Natural killer cell (primary cell): Measurements from ENCODE around the gene ZNF768. TPM values are rescaled to one million over a fixed set of nuclear protein-coding genes. Genes with fewer than 3 reads are reported as not detected.

Experiments used
- ATAC-seq, 3 donors: fragments of 150-1000 bp in 2 of 3; fragments of 200-7000 bp in 1 of 3; cut with Tn5 transposase; 1 replicate in 1 of 3; 2 replicates in 2 of 3; pipeline ENCODE4 v1.10.0; 2021; ENCODE audit warnings: mild to moderate bottlenecking in 2 of 3, moderate library complexity in 2 of 3
- DNase-seq, 2 donors: peaks; one replicate each; pipeline versions ENCODE4 v3.0.0 to v3.0.0-alpha.2; 2013 to 2021; ENCODE audit warnings: mixed read lengths in 1 of 2
- H3K27ac ChIP-seq: one replicate; pipeline ENCODE4 v1.5.1; 2013; ENCODE audit warnings: mild to moderate bottlenecking, low read length
- H3K27me3 ChIP-seq: one replicate; pipeline ENCODE4 v1.6.1; 2013; ENCODE audit warnings: low read length; ENCODE audit not compliant: control insufficient read depth, insufficient read depth
- H3K36me3 ChIP-seq: one replicate; pipeline ENCODE4 v1.6.1; 2013; ENCODE audit warnings: low read length; ENCODE audit not compliant: control insufficient read depth, insufficient read depth
- H3K4me1 ChIP-seq: one replicate; pipeline ENCODE4 v1.6.1; 2013; ENCODE audit warnings: low read length; ENCODE audit not compliant: control insufficient read depth, insufficient read depth
- H3K4me3 ChIP-seq: one replicate; pipeline ENCODE4 v1.5.1; 2013; ENCODE audit warnings: low read length
- H3K9me3 ChIP-seq: one replicate; pipeline ENCODE4 v1.6.1; 2013; ENCODE audit warnings: low read length; ENCODE audit not compliant: control insufficient read depth, insufficient read depth
- H3K27ac Mint-ChIP-seq, 2 donors: one replicate each; pipeline ENCODE4 v1.8.0; 2022; ENCODE audit warnings: mild to moderate bottlenecking in 2 of 2, mixed read lengths in 2 of 2, moderate library complexity in 1 of 2
- H3K27me3 Mint-ChIP-seq, 2 donors: one replicate each; pipeline ENCODE4 v1.8.0; 2022; ENCODE audit warnings: low read depth in 2 of 2, mixed read lengths in 2 of 2
- H3K36me3 Mint-ChIP-seq: one replicate; pipeline ENCODE4 v1.8.0; 2022; ENCODE audit warnings: mixed read lengths
- H3K4me1 Mint-ChIP-seq, 2 donors: one replicate each; pipeline ENCODE4 v1.8.0; 2022; ENCODE audit warnings: mixed read lengths in 2 of 2
- H3K4me3 Mint-ChIP-seq: one replicate; pipeline ENCODE4 v1.8.0; 2022; ENCODE audit warnings: mild to moderate bottlenecking, moderate library complexity, mixed read lengths
- H3K9me3 Mint-ChIP-seq, 2 donors: one replicate each; pipeline ENCODE4 v1.8.0; 2022; ENCODE audit warnings: mixed read lengths in 2 of 2
- WGBS: methylation state at CpG from one replicate; pipeline ENCODE4 v1.1.7; 2013; ENCODE audit warnings: missing lambda C conversion rate; ENCODE audit not compliant: insufficient coverage; 5-methylcytosine and 5-hydroxymethylcytosine counted together
- intact Hi-C: fragments of 100-400 bp; cut with micrococcal nuclease; formaldehyde crosslinking; loops from one replicate; pipeline ENCODE4 v1.14.2; 2022
- total RNA-seq, 4 donors: library from RNA; stranded (reverse); fragments of 120-200 nt in 1 of 4; gene quantifications; one replicate each; pipeline versions ENCODE4 v1.2.3 to v1.2.4, GENCODE V29; 2013 to 2022
- TF ChIP-seq, protein P1 (sequence below): fragments of 200-600 bp; IDR thresholded peaks from one replicate; pipeline ENCODE4 v1.8.0; 2022; ENCODE audit warnings: antibody characterized with exemption

ZNF768 gene
- total RNA-seq, 3 donors from 2014 or later (not counting 1 experiment from before 2014, with no cell fraction given), result 3.3 to 7.2 (median 5.6) TPM

DNA sequence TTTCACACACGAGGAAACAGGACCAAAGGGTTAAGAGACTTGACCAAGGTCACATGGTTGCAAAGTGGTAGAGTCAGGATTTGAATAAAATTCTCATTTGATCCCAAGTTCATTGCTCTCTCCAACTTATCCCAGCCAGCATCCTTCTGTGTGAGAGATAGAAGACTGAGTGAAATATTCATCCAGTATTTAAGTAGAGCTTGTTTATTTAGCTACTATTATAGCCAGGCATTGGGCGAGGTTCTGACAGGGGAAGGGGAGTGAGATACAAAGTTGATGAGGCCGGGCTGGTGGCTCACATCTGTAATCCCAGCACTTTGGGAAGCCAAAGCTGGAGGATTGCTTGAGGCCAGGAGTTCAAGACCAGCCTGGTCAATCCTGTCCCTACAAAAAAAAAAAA lies 49.4 kb downstream of the ZNF768 start:
- peaks cover 61% of the 10 kb centered on the region for H3K36me3 ChIP-seq
- TF ChIP-seq, protein P1, sequence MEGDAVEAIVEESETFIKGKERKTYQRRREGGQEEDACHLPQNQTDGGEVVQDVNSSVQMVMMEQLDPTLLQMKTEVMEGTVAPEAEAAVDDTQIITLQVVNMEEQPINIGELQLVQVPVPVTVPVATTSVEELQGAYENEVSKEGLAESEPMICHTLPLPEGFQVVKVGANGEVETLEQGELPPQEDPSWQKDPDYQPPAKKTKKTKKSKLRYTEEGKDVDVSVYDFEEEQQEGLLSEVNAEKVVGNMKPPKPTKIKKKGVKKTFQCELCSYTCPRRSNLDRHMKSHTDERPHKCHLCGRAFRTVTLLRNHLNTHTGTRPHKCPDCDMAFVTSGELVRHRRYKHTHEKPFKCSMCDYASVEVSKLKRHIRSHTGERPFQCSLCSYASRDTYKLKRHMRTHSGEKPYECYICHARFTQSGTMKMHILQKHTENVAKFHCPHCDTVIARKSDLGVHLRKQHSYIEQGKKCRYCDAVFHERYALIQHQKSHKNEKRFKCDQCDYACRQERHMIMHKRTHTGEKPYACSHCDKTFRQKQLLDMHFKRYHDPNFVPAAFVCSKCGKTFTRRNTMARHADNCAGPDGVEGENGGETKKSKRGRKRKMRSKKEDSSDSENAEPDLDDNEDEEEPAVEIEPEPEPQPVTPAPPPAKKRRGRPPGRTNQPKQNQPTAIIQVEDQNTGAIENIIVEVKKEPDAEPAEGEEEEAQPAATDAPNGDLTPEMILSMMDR, result no peak
- H3K27ac Mint-ChIP-seq, result peak overlapping the region; percentile 89 to 95
- H3K4me3 Mint-ChIP-seq, result peak overlapping the region; percentile 35
- H3K27ac ChIP-seq, result peak overlapping the region; percentile 4
- intact Hi-C loops, result no loop called here
- peaks cover 0 to 3% of the 10 kb centered on the region in 2 donors for H3K9me3 Mint-ChIP-seq
- H3K9me3 ChIP-seq, result no peaks in the 10 kb centered on the region
- H3K4me1 Mint-ChIP-seq, result peaks cover 51 to 78% of the 10 kb centered on the region in 2 donors
- no peaks in the 10 kb centered on the region for H3K27me3 ChIP-seq
- WGBS, result 84% methylated on average over 3 of the region's 3 CpGs
- no peaks in the 10 kb centered on the region for H3K27me3 Mint-ChIP-seq
- H3K4me1 ChIP-seq, result peaks cover 82% of the 10 kb centered on the region
- ATAC-seq (no peak), DNase-seq (no peak)
- peaks cover 8% of the 10 kb centered on the region for H3K36me3 Mint-ChIP-seq
- no peak overlapping the region for H3K4me3 ChIP-seq

DNA sequence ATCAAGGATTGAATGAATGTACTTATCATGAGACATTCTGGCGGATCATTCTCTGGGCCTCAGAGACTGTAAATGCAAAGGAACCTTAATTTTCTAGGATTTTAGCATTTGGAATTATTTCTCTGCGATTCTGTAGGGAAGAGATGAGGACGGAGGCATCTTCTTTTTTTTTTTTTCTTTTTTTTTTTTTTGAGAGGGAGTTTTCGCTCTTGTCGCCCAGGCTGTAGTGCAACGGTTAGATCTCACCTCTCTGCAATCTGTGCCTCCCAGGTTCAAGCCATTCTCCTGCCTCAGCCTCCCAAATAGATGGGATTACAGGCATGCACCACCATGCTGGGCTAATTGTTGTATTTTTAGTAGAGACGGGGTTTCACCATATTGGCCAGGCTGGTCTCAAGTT lies 51.7 kb downstream of the ZNF768 start:
- TF ChIP-seq, protein P1, result no peak
- WGBS, result 42% methylated on average over 4 of the region's 7 CpGs
- H3K4me3 Mint-ChIP-seq, result peak overlapping the region; percentile 98
- peak overlapping the region; percentile 88 for H3K27ac ChIP-seq
- no peaks in the 10 kb centered on the region for H3K9me3 ChIP-seq
- intact Hi-C loops, result no loop called here
- ATAC-seq (no peak), DNase-seq (no peak)
- H3K36me3 ChIP-seq, result peaks cover 41% of the 10 kb centered on the region
- peak overlapping the region; percentile 53 for H3K4me3 ChIP-seq
- no peaks in the 10 kb centered on the region for H3K27me3 Mint-ChIP-seq
- H3K27me3 ChIP-seq, result no peaks in the 10 kb centered on the region
- H3K27ac Mint-ChIP-seq, result peak overlapping the region; percentile 95 to 96
- H3K36me3 Mint-ChIP-seq, result no peaks in the 10 kb centered on the region
- H3K4me1 ChIP-seq, result peaks cover 85% of the 10 kb centered on the region
- H3K4me1 Mint-ChIP-seq, result peaks cover 55 to 78% of the 10 kb centered on the region in 2 donors
- peaks cover 0 to 3% of the 10 kb centered on the region in 2 donors for H3K9me3 Mint-ChIP-seq

DNA sequence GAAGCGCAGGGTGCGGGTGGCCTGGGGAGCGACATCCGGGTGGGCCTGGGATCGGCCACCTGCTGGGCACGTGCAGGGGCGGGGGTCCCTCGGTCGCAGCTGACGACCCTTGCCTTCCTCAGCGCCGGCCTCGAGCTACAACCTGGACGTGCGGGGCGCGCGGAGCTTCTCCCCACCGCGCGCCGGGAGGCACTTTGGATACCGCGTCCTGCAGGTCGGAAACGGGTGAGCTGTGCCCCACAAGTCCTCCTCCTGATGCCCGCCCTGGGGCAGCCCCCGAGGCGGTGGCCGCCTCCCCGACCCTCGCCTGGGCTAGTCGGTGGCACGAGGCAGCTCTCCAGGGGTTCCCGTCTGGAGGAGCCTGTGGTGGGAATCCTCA lies 52.3 kb downstream of the ZNF768 start:
- Mint-ChIP-seq H3K27ac (peak overlapping the region; percentile 95 to 96), H3K4me3 (peak overlapping the region; percentile 98), H3K36me3 (no peaks in the 10 kb centered on the region), H3K4me1 (peaks cover 61 to 81% of the 10 kb centered on the region in 2 donors), H3K9me3 (peaks cover 0 to 3% of the 10 kb centered on the region in 2 donors), H3K27me3 (no peaks in the 10 kb centered on the region)
- ATAC-seq (no peak), DNase-seq (no peak)
- intact Hi-C loops, result no loop called here
- Histone ChIP-seq H3K9me3 (no peaks in the 10 kb centered on the region), H3K4me1 (peaks cover 85% of the 10 kb centered on the region), H3K36me3 (peaks cover 37% of the 10 kb centered on the region), H3K27ac (peak overlapping the region; percentile 88), H3K27me3 (no peaks in the 10 kb centered on the region), H3K4me3 (peak overlapping the region; percentile 53)
- TF ChIP-seq, protein P1, result no peak
- WGBS, result 47% methylated on average over 35 of the region's 35 CpGs

Other genes starting within 250 kb of the ZNF768 start
- 100 to 1,000 TPM in 1 of 3 donors, 10 to 100 TPM in 2; 79.5 to 104 (median 87.7) TPM for gene CD2BP2, start 171.3 kb downstream of the ZNF768 start, total RNA-seq
- 10 to 100 TPM; 43.0 to 55.3 (median 50.2) TPM for gene TBC1D10B, start 156.1 kb downstream of the ZNF768 start, total RNA-seq
- 1 to 10 TPM; 2.9 to 8.0 (median 7.2) TPM for gene MYL11, start 151.8 kb downstream of the ZNF768 start, total RNA-seq
- gene SEPTIN1, start 144.0 kb downstream of the ZNF768 start, total RNA-seq, result 100 to 1,000 TPM; 196 to 210 (median 205) TPM
- 1 to 10 TPM; 5.5 to 7.4 (median 7.1) TPM for gene ZNF48, start 131.1 kb downstream of the ZNF768 start, total RNA-seq
- 1 to 10 TPM in 2 of 3 donors, under 1 TPM in 1; 0.70 to 1.4 (median 1.4) TPM for gene ZNF771, start 119.0 kb downstream of the ZNF768 start, total RNA-seq
- 10 to 100 TPM; 11.2 to 16.9 (median 15.2) TPM for gene DCTPP1, start 96.5 kb downstream of the ZNF768 start, total RNA-seq
- gene SEPHS2, start 80.7 kb downstream of the ZNF768 start, total RNA-seq, result 10 to 100 TPM; 25.5 to 37.6 (median 35.0) TPM
- gene ITGAL, start 53.8 kb downstream of the ZNF768 start, total RNA-seq, result 1,000 to 10,000 TPM; 1,131 to 1,260 (median 1,176) TPM
- 1 to 10 TPM; 5.0 to 8.6 (median 6.3) TPM for gene ZNF747, start 8.3 kb upstream of the ZNF768 start, total RNA-seq
- 10 to 100 TPM in 2 of 3 donors, 1 to 10 TPM in 1; 9.6 to 13.0 (median 11.7) TPM for gene ZNF764, start 31.8 kb upstream of the ZNF768 start, total RNA-seq
- 10 to 100 TPM; 10.1 to 16.9 (median 16.5) TPM for gene ZNF688, start 45.1 kb upstream of the ZNF768 start, total RNA-seq
- gene ZNF785, start 59.1 kb upstream of the ZNF768 start, total RNA-seq, result 10 to 100 TPM in 2 of 3 donors, 1 to 10 TPM in 1; 7.5 to 15.2 (median 10.4) TPM
- gene ZNF689, start 83.8 kb upstream of the ZNF768 start, total RNA-seq, result 1 to 10 TPM; 8.8 to 9.3 (median 9.1) TPM
- 100 to 1,000 TPM in 2 of 3 donors, 10 to 100 TPM in 1; 81.0 to 110 (median 101) TPM for gene PRR14, start 124.4 kb upstream of the ZNF768 start, total RNA-seq
- 100 to 1,000 TPM; 158 to 182 (median 172) TPM for gene FBRS, start 131.9 kb upstream of the ZNF768 start, total RNA-seq
- 10 to 100 TPM; 78.8 to 99.0 (median 89.3) TPM for gene SRCAP, start 172.6 kb upstream of the ZNF768 start, total RNA-seq
- gene PHKG2, start 221.9 kb upstream of the ZNF768 start, total RNA-seq, result 10 to 100 TPM; 50.5 to 86.1 (median 64.8) TPM
- gene CFAP119, start 235.5 kb upstream of the ZNF768 start, total RNA-seq, result 1 to 10 TPM; 3.4 to 5.1 (median 4.9) TPM
- 100 to 1,000 TPM; 153 to 167 (median 161) TPM for gene RNF40, start 235.8 kb upstream of the ZNF768 start, total RNA-seq